GM18508 (cell line): Measurements from ENCODE around the gene PLPP7.

ENCODE experiments used
- ATAC-seq: cut with Tn5 transposase; IDR thresholded peaks from one replicate; pipeline ENCODE4 v1.9.1; 2021; ENCODE audit warnings: moderate number of reproducible peaks; ENCODE audit not compliant: insufficient read depth, unreplicated experiment

The PLPP7 gene

GRCh38 chr9:131280660-131281059 lies 8.9 kb upstream of the PLPP7 start:
- ATAC-seq = no peak

GRCh38 chr9:131281119-131281965 lies 8.2 kb upstream of the PLPP7 start:
- ATAC-seq = no peak

GRCh38 chr9:131282175-131282574 lies 7.3 kb upstream of the PLPP7 start:
- no peak for ATAC-seq

GRCh38 chr9:131282688-131283422 lies 6.7 kb upstream of the PLPP7 start:
- ATAC-seq = no peak

GRCh38 chr9:131284856-131285255 lies 4.7 kb upstream of the PLPP7 start:
- ATAC-seq = no peak

GRCh38 chr9:131287359-131287758 lies 2.2 kb upstream of the PLPP7 start:
- no peak for ATAC-seq

- no peak for ATAC-seq
Measured at GRCh38 chr9:131288217-131288616, 1.3 kb upstream of the PLPP7 start.

GRCh38 chr9:131290036-131290766 lies 678 bp downstream of the PLPP7 start:
- no peak for ATAC-seq

- ATAC-seq = no peak
Measured at GRCh38 chr9:131290767-131291370, 1.3 kb downstream of the PLPP7 start.

GRCh38 chr9:131291795-131292315 lies 2.3 kb downstream of the PLPP7 start:
- ATAC-seq = no peak

- ATAC-seq = no peak
Measured at GRCh38 chr9:131292937-131293336, 3.4 kb downstream of the PLPP7 start.

GRCh38 chr9:131296460-131296859 lies 6.9 kb downstream of the PLPP7 start:
- ATAC-seq = no peak

GRCh38 chr9:131296906-131297500 lies 7.5 kb downstream of the PLPP7 start:
- no peak for ATAC-seq

- no peak for ATAC-seq
Measured at GRCh38 chr9:131297903-131298302, 8.4 kb downstream of the PLPP7 start.

- no peak for ATAC-seq
Measured at GRCh38 chr9:131298341-131298740, 8.8 kb downstream of the PLPP7 start.

GRCh38 chr9:131298816-131299215 lies 9.3 kb downstream of the PLPP7 start:
- ATAC-seq = no peak

GRCh38 chr9:131299346-131299960 lies 9.9 kb downstream of the PLPP7 start:
- no peak for ATAC-seq

- ATAC-seq = no peak
Measured at GRCh38 chr9:131299961-131300347, 10.4 kb downstream of the PLPP7 start.

GRCh38 chr9:131300444-131300843 lies 10.9 kb downstream of the PLPP7 start:
- no peak for ATAC-seq
